ENCODE measurements around the gene KDELR3.

The KDELR3 gene

GRCh38 chr22:38440747-38441350 lies 27.0 kb upstream of the KDELR3 start:
- DNase-seq = no peak

- no peak for DNase-seq
Measured at GRCh38 chr22:38441620-38442287, 26.1 kb upstream of the KDELR3 start.

- DNase-seq = no peak
Measured at GRCh38 chr22:38442967-38443627, 24.8 kb upstream of the KDELR3 start.

- DNase-seq = no peak
Measured at GRCh38 chr22:38443628-38444521, 24.0 kb upstream of the KDELR3 start.

- no peak for DNase-seq
Measured at GRCh38 chr22:38444783-38445182, 23.1 kb upstream of the KDELR3 start.

- no peak for DNase-seq
Measured at GRCh38 chr22:38446018-38446601, 21.8 kb upstream of the KDELR3 start.

GRCh38 chr22:38448945-38449745 lies 18.8 kb upstream of the KDELR3 start:
- DNase-seq = no peak

- DNase-seq = no peak
Measured at GRCh38 chr22:38449776-38450175, 18.1 kb upstream of the KDELR3 start.

- no peak for DNase-seq
Measured at GRCh38 chr22:38450234-38450797, 17.6 kb upstream of the KDELR3 start.

GRCh38 chr22:38451404-38451803 lies 16.5 kb upstream of the KDELR3 start:
- DNase-seq = no peak

GRCh38 chr22:38451864-38452263 lies 16.0 kb upstream of the KDELR3 start:
- DNase-seq = no peak

- no peak for DNase-seq
Measured at GRCh38 chr22:38452373-38453065, 15.4 kb upstream of the KDELR3 start.

GRCh38 chr22:38453066-38453672 lies 14.7 kb upstream of the KDELR3 start:
- DNase-seq = no peak

- DNase-seq = no peak
Measured at GRCh38 chr22:38453996-38454352, 13.9 kb upstream of the KDELR3 start.

- DNase-seq = peak; percentile 19
Measured at GRCh38 chr22:38454353-38455075, 13.4 kb upstream of the KDELR3 start.

- DNase-seq = no peak
Measured at GRCh38 chr22:38455076-38455529, 12.8 kb upstream of the KDELR3 start, which contains the start of gene KCNJ4. Gene KCNJ4, minus strand, starts transcription at chr22:38455199. Its CDS starts 27,067 bp downstream, at chr22:38428132.

- DNase-seq = no peak
Measured at GRCh38 chr22:38455530-38456271, 12.2 kb upstream of the KDELR3 start.

GRCh38 chr22:38456272-38456835 lies 11.5 kb upstream of the KDELR3 start:
- DNase-seq = no peak
